ENCODE data around the gene NCAPD2. TPM values are rescaled to one million over a fixed set of nuclear protein-coding genes. Genes with fewer than 3 reads are reported as not detected.
A peak's percentile ranks its signal among the peaks of the same experiment; 100 is the strongest.
"Not testable (repeated sequence)": the region's sequence is repeated elsewhere in the genome, so short reads cannot be mapped to it uniquely, and the experiment has no call there.

NCAPD2 gene
- total RNA-seq, 3 donors from 2014 or later (not counting 1 experiment from before 2014, with no cell fraction given): 38.8 to 53.1 (median 44.1) TPM

GRCh38 chr12:6470375-6471163 lies 23.3 kb upstream of the NCAPD2 start, which contains the start of gene VAMP1:
TSS of gene VAMP1 (minus strand) at chr12:6470677. CDS start at chr12:6470531, 146 bp downstream.
- Mint-ChIP-seq H3K4me3 (peak within 1 kb of the TSS; percentile 93), H3K9me3 (no peaks in the 10 kb centered on the region), H3K4me1 (peaks cover 39 to 53% of the 10 kb centered on the region in 2 donors), H3K27me3 (ENCODE audit: low read depth in 2 of 2) (no peaks in the 10 kb centered on the region), H3K27ac (peak within 1 kb of the TSS; percentile 95 to 97), H3K36me3 (peaks cover 3% of the 10 kb centered on the region)
- under 1% methylated on average over 69 of the region's 69 CpGs for whole genome bisulfite sequencing (ENCODE audit: insufficient coverage)
- no peak for TF ChIP-seq CTCF (IDR thresholded peaks at IDR 0.05)
- ATAC-seq: peak; percentile 91 to 97 (median 91)
- H3K36me3 ChIP-seq (ENCODE audit: control insufficient read depth, insufficient read depth, low read length): peaks cover 12% of the 10 kb centered on the region
- intact Hi-C loops (cut with micrococcal nuclease): loop anchor here (1.0 to 2.0 kb wide), 3 partner anchors 18 to 64 kb away; partner anchors contain the start of genes GAPDH, NCAPD2 and TAPBPL
- no peaks in the 10 kb centered on the region for H3K27me3 ChIP-seq (ENCODE audit: control insufficient read depth, insufficient read depth, low read length)
- peaks cover 26% of the 10 kb centered on the region for H3K4me1 ChIP-seq (ENCODE audit: control insufficient read depth, insufficient read depth, low read length)
- peak within 1 kb of the TSS; percentile 94 for H3K27ac ChIP-seq (ENCODE audit: low read length)
- DNase-seq: peak; percentile 95 to 97
- peak within 1 kb of the TSS; percentile 94 for H3K4me3 ChIP-seq (ENCODE audit: low read length)
- no peaks in the 10 kb centered on the region for H3K9me3 ChIP-seq (ENCODE audit: control insufficient read depth, insufficient read depth, low read length)

DNA sequence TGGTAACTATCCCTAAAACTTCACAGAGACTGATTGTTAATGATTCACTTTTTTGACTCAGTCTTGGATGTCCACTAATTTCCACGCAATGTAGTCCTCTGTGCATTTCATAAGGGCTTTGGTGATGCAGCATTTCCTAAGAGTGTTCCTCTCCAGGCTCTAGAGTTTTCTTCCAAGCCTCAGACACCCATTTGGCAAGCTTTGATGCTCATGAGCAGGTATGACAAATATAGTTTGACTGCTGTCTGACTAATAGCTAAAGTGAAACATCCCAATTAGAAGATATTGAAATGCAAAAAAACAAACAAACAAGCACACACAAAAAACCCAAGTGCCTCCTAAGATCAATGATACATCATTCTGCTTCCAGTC lies 21.9 kb upstream of the NCAPD2 start:
- H3K4me1 Mint-ChIP-seq: peaks cover 33 to 40% of the 10 kb centered on the region in 2 donors
- DNase-seq: no peak
- Histone ChIP-seq H3K4me3 (ENCODE audit: low read length) (no peak overlapping the region), H3K9me3 (ENCODE audit: control insufficient read depth, insufficient read depth, low read length) (no peaks in the 10 kb centered on the region), H3K36me3 (ENCODE audit: control insufficient read depth, insufficient read depth, low read length) (peaks cover 3% of the 10 kb centered on the region), H3K4me1 (ENCODE audit: control insufficient read depth, insufficient read depth, low read length) (peaks cover 21% of the 10 kb centered on the region), H3K27me3 (ENCODE audit: control insufficient read depth, insufficient read depth, low read length) (no peaks in the 10 kb centered on the region), H3K27ac (ENCODE audit: low read length) (no peak overlapping the region)
- no peaks in the 10 kb centered on the region for H3K27me3 Mint-ChIP-seq (ENCODE audit: low read depth in 2 of 2)
- H3K9me3 Mint-ChIP-seq: no peaks in the 10 kb centered on the region
- TF ChIP-seq CTCF (IDR thresholded peaks at IDR 0.05): no peak
- ATAC-seq: no peak
- peak overlapping the region; percentile 93 for H3K4me3 Mint-ChIP-seq
- H3K27ac Mint-ChIP-seq: peak overlapping the region; percentile 95 to 97
- intact Hi-C loops (cut with micrococcal nuclease): loop anchor here (2.0 kb wide), 1 partner anchor 63 kb away; the partner anchor contains the start of gene GAPDH
- H3K36me3 Mint-ChIP-seq: no peaks in the 10 kb centered on the region
- WGBS (ENCODE audit: insufficient coverage): 100% methylated on average over 1 of the region's 1 CpG

- H3K27me3 Mint-ChIP-seq (ENCODE audit: low read depth in 2 of 2): no peaks in the 10 kb centered on the region
- no peaks in the 10 kb centered on the region for H3K9me3 ChIP-seq (ENCODE audit: control insufficient read depth, insufficient read depth, low read length)
- no peaks in the 10 kb centered on the region for H3K9me3 Mint-ChIP-seq
- no peak for ATAC-seq
- no peak overlapping the region for H3K4me3 ChIP-seq (ENCODE audit: low read length)
- H3K36me3 Mint-ChIP-seq: no peaks in the 10 kb centered on the region
- no peaks in the 10 kb centered on the region for H3K27me3 ChIP-seq (ENCODE audit: control insufficient read depth, insufficient read depth, low read length)
- H3K4me3 Mint-ChIP-seq: peak overlapping the region; percentile 35
- no peak for DNase-seq
- no peak overlapping the region for H3K27ac Mint-ChIP-seq
- H3K4me1 ChIP-seq (ENCODE audit: control insufficient read depth, insufficient read depth, low read length): peaks cover 21% of the 10 kb centered on the region
- H3K27ac ChIP-seq (ENCODE audit: low read length): no peak overlapping the region
- H3K4me1 Mint-ChIP-seq: peaks cover 28 to 34% of the 10 kb centered on the region in 2 donors
- no peak for TF ChIP-seq CTCF (IDR thresholded peaks at IDR 0.05)
- 97% methylated on average over 11 of the region's 11 CpGs for WGBS (ENCODE audit: insufficient coverage)
- intact Hi-C loops (cut with micrococcal nuclease): no loop called here
- H3K36me3 ChIP-seq (ENCODE audit: control insufficient read depth, insufficient read depth, low read length): peaks cover 3% of the 10 kb centered on the region
Observed at GRCh38 chr12:6472491-6472890, 21.4 kb upstream of the NCAPD2 start.

DNA sequence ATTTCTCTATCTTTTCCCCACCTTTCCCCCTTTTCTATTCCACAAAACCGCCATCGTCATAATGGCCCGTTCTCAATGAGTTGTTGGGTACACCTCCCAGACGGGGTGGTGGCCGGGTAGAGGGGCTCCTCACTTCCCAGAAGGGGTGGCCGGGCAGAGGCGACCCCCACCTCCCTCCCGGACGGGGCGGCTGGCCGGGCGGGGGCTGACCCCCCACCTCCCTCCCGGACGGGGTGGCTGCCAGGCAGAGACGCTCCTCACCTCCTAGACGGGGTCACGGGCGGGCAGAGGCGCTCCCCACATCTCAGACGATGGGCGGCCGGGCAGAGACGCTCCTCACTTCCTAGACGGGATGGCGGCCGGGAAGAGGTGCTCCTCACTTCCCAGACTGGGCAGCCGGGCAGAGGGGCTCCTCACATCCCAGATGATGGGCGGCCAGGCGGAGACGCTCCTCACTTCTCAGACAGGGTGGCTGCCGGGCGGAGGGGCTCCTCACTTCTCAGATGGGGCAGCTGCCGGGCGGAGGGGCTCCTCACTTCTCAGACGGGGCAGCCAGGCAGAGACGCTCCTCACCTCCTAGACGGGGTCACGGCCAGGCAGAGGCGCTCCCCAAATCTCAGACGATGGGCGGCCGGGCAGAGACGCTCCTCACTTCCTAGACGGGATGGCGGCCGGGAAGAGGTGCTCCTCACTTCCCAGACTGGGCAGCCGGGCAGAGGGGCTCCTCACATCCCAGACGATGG lies 18.5 kb upstream of the NCAPD2 start:
- H3K27ac Mint-ChIP-seq; H3K4me1 Mint-ChIP-seq; ATAC-seq; H3K27me3 ChIP-seq (ENCODE audit: control insufficient read depth, insufficient read depth, low read length); intact Hi-C loops (cut with micrococcal nuclease); H3K4me1 ChIP-seq (ENCODE audit: control insufficient read depth, insufficient read depth, low read length); H3K36me3 ChIP-seq (ENCODE audit: control insufficient read depth, insufficient read depth, low read length); H3K9me3 Mint-ChIP-seq; DNase-seq; H3K4me3 ChIP-seq (ENCODE audit: low read length); H3K27ac ChIP-seq (ENCODE audit: low read length); H3K27me3 Mint-ChIP-seq (ENCODE audit: low read depth in 2 of 2); H3K36me3 Mint-ChIP-seq; H3K9me3 ChIP-seq (ENCODE audit: control insufficient read depth, insufficient read depth, low read length); H3K4me3 Mint-ChIP-seq: not testable (repeated sequence)
- 94% methylated on average over 32 of the region's 48 CpGs for WGBS (ENCODE audit: insufficient coverage)
